GM20000 (cell line): ENCODE measurements around the gene ING1.

ENCODE experiments used
- DNase-seq: peaks from one replicate; pipeline ENCODE4 v3.0.0; 2012; ENCODE audit warnings: low spot score
- CTCF ChIP-seq: IDR thresholded peaks from 2 replicates; pipeline ENCODE4 v1.5.1; 2012; ENCODE audit warnings: mild to moderate bottlenecking, control low read depth; ENCODE audit errors: extremely low read depth, missing control alignments

ING1 gene

GRCh38 chr13:110676595-110677587 is 36.6 kb upstream of the ING1 start:
- DNase-seq = peak; percentile 74
- TF ChIP-seq CTCF = no peak

GRCh38 chr13:110677731-110678545 is 35.6 kb upstream of the ING1 start:
- no peak for DNase-seq
- no peak for TF ChIP-seq CTCF

GRCh38 chr13:110680852-110681251 is 32.6 kb upstream of the ING1 start:
- TF ChIP-seq CTCF = peak; percentile 17
- no peak for DNase-seq

- no peak for TF ChIP-seq CTCF
- no peak for DNase-seq
Measured at GRCh38 chr13:110681868-110682550, 31.5 kb upstream of the ING1 start.

- DNase-seq = no peak
- TF ChIP-seq CTCF = no peak
Measured at GRCh38 chr13:110682746-110683145, 30.8 kb upstream of the ING1 start.

GRCh38 chr13:110683203-110683883 is 30.2 kb upstream of the ING1 start:
- no peak for DNase-seq
- TF ChIP-seq CTCF = no peak
